Gastrocnemius medialis (tissue), 4 donors: Measurements from ENCODE around the gene AGER. TPM values are rescaled to one million over a fixed set of nuclear protein-coding genes. Genes with fewer than 3 reads are reported as not detected.

Source experiments
- ATAC-seq, 2 donors: fragments of 150-250 bp; one replicate each; pipeline ENCODE4 v1.9.1; 2016
- DNase-seq, 2 donors: peaks; one replicate each; pipeline ENCODE4 v3.0.0-alpha.2; 2019
- H3K27ac ChIP-seq, 4 donors: fragments of 200-600 bp; sonication (generic); 1 replicate in 1 of 4; 2 replicates in 3 of 4; pipeline ENCODE4 v1.5.1; 2016 to 2018; ENCODE audit warnings: mild to moderate bottlenecking in 2 of 4, moderate library complexity in 1 of 4
- H3K27me3 ChIP-seq, 3 donors: fragments of 200-600 bp; sonication (generic) in 2 of 3; 1 replicate in 1 of 3; 2 replicates in 2 of 3; pipeline versions ENCODE4 v1.5.1 to v1.6.0; 2016 to 2019; ENCODE audit warnings: mild to moderate bottlenecking in 1 of 3, moderate library complexity in 1 of 3
- H3K36me3 ChIP-seq, 2 donors: fragments of 200-600 bp; sonication (generic) in 1 of 2; one replicate each; pipeline ENCODE4 v1.5.1; 2017 to 2018
- H3K4me1 ChIP-seq, 2 donors: fragments of 200-600 bp; sonication (generic) in 1 of 2; one replicate each; pipeline ENCODE4 v1.5.1; 2016 to 2017; ENCODE audit warnings: mild to moderate bottlenecking in 2 of 2
- H3K4me3 ChIP-seq, 4 donors: fragments of 200-600 bp; sonication (generic) in 3 of 4; 1 replicate in 1 of 4; 2 replicates in 3 of 4; pipeline ENCODE4 v1.5.1; 2016 to 2019; ENCODE audit warnings: mild to moderate bottlenecking in 2 of 4
- H3K9me3 ChIP-seq, 3 donors: fragments of 200-600 bp; sonication (generic) in 2 of 3; 1 replicate in 1 of 3; 2 replicates in 2 of 3; pipeline ENCODE4 v1.5.1; 2016 to 2019
- POLR2A ChIP-seq, 2 donors: fragments of 450-650 bp; IDR thresholded peaks; one replicate each; pipeline ENCODE4 v1.6.1; 2017; ENCODE audit warnings: antibody characterized with exemption in 2 of 2, mild to moderate bottlenecking in 2 of 2, moderate library complexity in 2 of 2
- in situ Hi-C, 4 donors: fragments of 200-750 bp; cut with MboI; loops; one replicate each; pipeline versions ENCODE4 v1.15.0 to v1.8.0; 2017; ENCODE audit warnings: low sequenced_read_pairs in 4 of 4
- intact Hi-C: fragments of 100-400 bp; cut with DNase I; formaldehyde crosslinking; loops from one replicate; pipeline ENCODE4 v1.15.1; 2023; ENCODE audit warnings: low total_unique reads
- total RNA-seq, 4 donors: library from RNA; depleted of rRNA; stranded (reverse); fragments of >200 nt; gene quantifications; one replicate each; pipeline versions ENCODE4 v1.1.0 to v1.2.3, GENCODE V29; 2016
- TF ChIP-seq, protein P1 (sequence below), 5 experiments: fragments of 450-650 bp in 3 of 5; fragments of 200-600 bp in 2 of 5; sonication (generic) in 2 of 5; IDR thresholded peaks in 4 of 5; conservative IDR thresholded peaks in 1 of 5; 1 replicate in 4 of 5; 2 replicates in 1 of 5; pipeline ENCODE4 v1.5.1; 2016 to 2019; ENCODE audit warnings: antibody characterized with exemption in 5 of 5, mild to moderate bottlenecking in 3 of 5, moderate library complexity in 3 of 5

AGER gene
- total RNA-seq, 4 donors from 2014 or later = 1.9 TPM; not detected in 3

DNA sequence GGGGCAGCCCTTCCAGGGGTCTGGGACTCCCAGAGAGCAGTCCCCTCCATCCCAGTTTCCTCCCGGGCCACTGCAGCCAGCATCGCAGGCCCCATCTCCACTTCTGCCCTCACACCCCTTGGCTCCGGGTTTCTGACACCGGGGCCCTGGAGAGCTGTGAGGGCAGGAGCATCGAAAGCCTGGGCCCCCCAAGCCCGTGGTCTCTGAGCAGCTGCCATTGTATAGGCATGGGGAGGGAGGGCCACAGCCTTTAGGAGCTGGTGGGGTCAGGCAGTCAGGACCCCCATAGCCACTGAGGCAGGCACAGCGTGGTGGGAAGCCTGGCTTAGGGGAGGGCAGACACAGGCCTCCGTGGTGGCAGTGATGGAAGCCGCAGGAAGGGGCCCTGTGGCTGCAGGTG lies 18.1 kb upstream of the AGER start:
- DNase-seq = no peak
- in situ Hi-C loops = no loop called here
- intact Hi-C loops = no loop called here

DNA sequence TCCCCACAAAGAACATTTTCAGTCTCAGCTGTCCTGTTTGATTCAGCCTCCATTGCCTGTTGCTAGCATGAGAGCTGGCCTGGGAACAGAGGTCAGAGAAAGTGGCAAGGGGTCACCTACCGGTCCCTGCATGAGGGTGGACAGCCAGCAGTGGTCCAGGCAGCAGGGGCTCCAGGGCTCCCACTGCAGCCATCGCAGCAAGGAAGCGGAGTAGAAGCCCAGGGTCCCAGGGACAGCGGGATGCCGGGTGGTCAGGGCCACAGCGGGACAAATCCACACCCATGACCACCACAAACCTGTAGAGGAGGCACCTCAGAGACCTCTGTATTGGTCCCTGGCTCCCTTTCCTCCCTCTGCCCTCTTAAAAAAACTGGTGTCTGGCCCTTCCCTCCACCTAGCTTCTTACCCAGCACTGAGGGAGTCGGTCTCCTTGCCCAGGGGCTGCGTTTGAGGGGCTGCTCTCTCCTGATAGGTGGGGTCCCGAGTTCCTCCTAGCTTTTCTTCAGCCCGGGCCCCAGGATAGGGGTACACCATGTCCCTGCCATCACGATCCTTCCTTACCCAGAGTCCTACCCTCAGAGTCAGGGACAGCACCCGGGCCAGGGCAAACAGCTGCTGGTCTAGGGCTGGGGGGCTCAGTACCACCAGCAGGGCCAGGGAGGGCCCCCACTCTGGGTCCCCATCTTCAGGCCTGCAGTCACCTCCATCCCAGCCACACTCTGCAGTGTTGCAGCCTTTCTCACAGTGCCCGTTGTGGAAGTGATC lies 16.8 kb upstream of the AGER start:
- DNase-seq (no peak), ATAC-seq (no peak)
- H3K9me3 ChIP-seq = no peaks in the 10 kb centered on the region
- no peak overlapping the region for H3K4me3 ChIP-seq
- H3K27ac ChIP-seq = no peak overlapping the region
- TF ChIP-seq POLR2A (IDR thresholded peaks at IDR 0.05) = no peak
- TF ChIP-seq, protein P1, sequence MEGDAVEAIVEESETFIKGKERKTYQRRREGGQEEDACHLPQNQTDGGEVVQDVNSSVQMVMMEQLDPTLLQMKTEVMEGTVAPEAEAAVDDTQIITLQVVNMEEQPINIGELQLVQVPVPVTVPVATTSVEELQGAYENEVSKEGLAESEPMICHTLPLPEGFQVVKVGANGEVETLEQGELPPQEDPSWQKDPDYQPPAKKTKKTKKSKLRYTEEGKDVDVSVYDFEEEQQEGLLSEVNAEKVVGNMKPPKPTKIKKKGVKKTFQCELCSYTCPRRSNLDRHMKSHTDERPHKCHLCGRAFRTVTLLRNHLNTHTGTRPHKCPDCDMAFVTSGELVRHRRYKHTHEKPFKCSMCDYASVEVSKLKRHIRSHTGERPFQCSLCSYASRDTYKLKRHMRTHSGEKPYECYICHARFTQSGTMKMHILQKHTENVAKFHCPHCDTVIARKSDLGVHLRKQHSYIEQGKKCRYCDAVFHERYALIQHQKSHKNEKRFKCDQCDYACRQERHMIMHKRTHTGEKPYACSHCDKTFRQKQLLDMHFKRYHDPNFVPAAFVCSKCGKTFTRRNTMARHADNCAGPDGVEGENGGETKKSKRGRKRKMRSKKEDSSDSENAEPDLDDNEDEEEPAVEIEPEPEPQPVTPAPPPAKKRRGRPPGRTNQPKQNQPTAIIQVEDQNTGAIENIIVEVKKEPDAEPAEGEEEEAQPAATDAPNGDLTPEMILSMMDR (IDR thresholded peaks at IDR 0.05 in 4 of 5, conservative IDR thresholded peaks at IDR 0.05 in 1 of 5) = no peak
- intact Hi-C loops (no loop called here), in situ Hi-C loops (no loop called here)
- H3K36me3 ChIP-seq = no peaks in the 10 kb centered on the region
- peaks cover 0 to 11% (median 10%) of the 10 kb centered on the region in 3 donors for H3K27me3 ChIP-seq
- peaks cover 8 to 11% of the 10 kb centered on the region in 2 donors for H3K4me1 ChIP-seq

More for the DNA sequence above, 18.1 kb upstream of the AGER start:
- Histone ChIP-seq H3K4me3 (no peak overlapping the region), H3K27me3 (peaks cover 0 to 11% (median 10%) of the 10 kb centered on the region in 3 donors), H3K4me1 (peaks cover 2 to 4% of the 10 kb centered on the region in 2 donors), H3K9me3 (no peaks in the 10 kb centered on the region), H3K36me3 (no peaks in the 10 kb centered on the region), H3K27ac (no peak overlapping the region)
- no peak for ATAC-seq
- no peak for TF ChIP-seq POLR2A (IDR thresholded peaks at IDR 0.05)
- TF ChIP-seq, protein P1 (IDR thresholded peaks at IDR 0.05 in 4 of 5, conservative IDR thresholded peaks at IDR 0.05 in 1 of 5) = no peak

DNA sequence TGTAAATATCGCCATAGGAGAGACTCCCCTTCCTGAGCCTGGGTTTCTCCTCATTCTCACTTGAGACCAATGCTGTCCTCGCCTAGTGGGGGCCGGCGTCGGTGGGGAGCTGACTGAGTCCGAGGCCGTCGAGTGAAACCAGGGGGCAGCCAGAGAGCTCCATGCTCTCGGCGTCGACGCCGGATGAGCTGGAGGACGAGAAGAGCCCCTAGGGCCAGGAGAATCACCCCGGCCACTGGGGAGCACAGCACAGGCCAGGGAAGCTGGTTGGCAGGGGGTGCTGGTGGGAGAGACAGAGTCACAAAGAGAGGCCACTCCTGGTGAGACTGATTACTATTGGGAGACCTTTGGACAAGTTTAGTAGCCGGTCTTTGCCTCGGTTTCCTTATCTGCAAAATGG lies 14.8 kb upstream of the AGER start:
- Histone ChIP-seq H3K9me3 (no peaks in the 10 kb centered on the region), H3K27ac (peak overlapping the region in 1 of 4 donors; percentile 98), H3K27me3 (peaks cover 0 to 11% (median 10%) of the 10 kb centered on the region in 3 donors), H3K4me3 (no peak overlapping the region), H3K4me1 (peaks cover 17 to 20% of the 10 kb centered on the region in 2 donors), H3K36me3 (no peaks in the 10 kb centered on the region)
- in situ Hi-C loops (loop anchor here in 3 of 4 donors (10.0 to 25.0 kb wide), 7 partner anchors 74 to 1587 kb away; partner anchors contain the start of genes BRD2 (in 3 of the 3), HLA-DMA (in 3 of the 3), APOM (in 2 of the 3) and BAG6 (in 2 of the 3)), intact Hi-C loops (loop anchor here (5.0 to 10.0 kb wide), 4 partner anchors 652 to 1484 kb away; partner anchors contain the start of genes ATP6V1G2, BRD2, HSD17B8 and MDC1)
- DNase-seq = no peak
- ATAC-seq = no peak
- TF ChIP-seq, protein P1 (IDR thresholded peaks at IDR 0.05 in 4 of 5, conservative IDR thresholded peaks at IDR 0.05 in 1 of 5) = no peak
- no peak for TF ChIP-seq POLR2A (IDR thresholded peaks at IDR 0.05)

DNA sequence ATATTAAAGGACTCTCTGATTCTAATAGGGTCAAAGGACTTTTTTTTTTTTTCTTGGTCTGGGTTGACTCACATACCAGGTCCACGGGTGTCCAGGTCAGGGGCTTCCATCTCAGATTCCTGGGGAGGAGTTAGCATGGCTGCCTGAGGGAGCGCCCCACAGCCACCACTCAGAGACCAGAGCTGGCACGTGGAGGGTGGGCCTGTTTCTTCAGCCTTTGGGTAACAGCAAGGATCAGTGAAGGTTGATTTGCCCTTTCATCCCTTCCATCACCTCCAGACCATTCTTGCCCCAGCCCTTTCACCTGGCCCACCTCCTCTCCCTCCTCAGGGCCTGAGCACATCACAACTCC lies 14.3 kb upstream of the AGER start:
- in situ Hi-C loops (loop anchor here in 3 of 4 donors (10.0 to 25.0 kb wide), 7 partner anchors 74 to 1586 kb away; partner anchors contain the start of genes BRD2 (in 3 of the 3), HLA-DMA (in 3 of the 3), APOM (in 2 of the 3) and BAG6 (in 2 of the 3)), intact Hi-C loops (loop anchor here (5.0 to 10.0 kb wide), 4 partner anchors 651 to 1484 kb away; partner anchors contain the start of genes ATP6V1G2, BRD2, HSD17B8 and MDC1)
- Histone ChIP-seq H3K36me3 (no peaks in the 10 kb centered on the region), H3K4me1 (peaks cover 17 to 20% of the 10 kb centered on the region in 2 donors), H3K9me3 (no peaks in the 10 kb centered on the region), H3K27ac (peak overlapping the region in 3 of 4 donors; percentile 35 to 98 (median 40)), H3K4me3 (no peak overlapping the region), H3K27me3 (peaks cover 0 to 11% (median 10%) of the 10 kb centered on the region in 3 donors)
- ATAC-seq (no peak), DNase-seq (no peak)
- TF ChIP-seq, protein P1 (IDR thresholded peaks at IDR 0.05 in 4 of 5, conservative IDR thresholded peaks at IDR 0.05 in 1 of 5) = no peak
- TF ChIP-seq POLR2A (IDR thresholded peaks at IDR 0.05) = no peak
